Upper lobe of left lung (tissue), 4 donors: ENCODE data around the gene LAMA5.

Experiments
- CTCF ChIP-seq, 6 experiments: fragments of 450-650 bp in 4 of 6; fragments of 200-600 bp in 2 of 6; sonication (generic) in 2 of 6; IDR thresholded peaks; one replicate each; pipeline ENCODE4 v1.5.1; 2016 to 2019; ENCODE audit warnings: antibody characterized with exemption in 6 of 6
- POLR2A ChIP-seq, 4 donors: fragments of 450-650 bp; IDR thresholded peaks; one replicate each; pipeline ENCODE4 v1.5.1; 2016 to 2017; ENCODE audit warnings: antibody characterized with exemption in 4 of 4, mild to moderate bottlenecking in 2 of 4

DNA sequence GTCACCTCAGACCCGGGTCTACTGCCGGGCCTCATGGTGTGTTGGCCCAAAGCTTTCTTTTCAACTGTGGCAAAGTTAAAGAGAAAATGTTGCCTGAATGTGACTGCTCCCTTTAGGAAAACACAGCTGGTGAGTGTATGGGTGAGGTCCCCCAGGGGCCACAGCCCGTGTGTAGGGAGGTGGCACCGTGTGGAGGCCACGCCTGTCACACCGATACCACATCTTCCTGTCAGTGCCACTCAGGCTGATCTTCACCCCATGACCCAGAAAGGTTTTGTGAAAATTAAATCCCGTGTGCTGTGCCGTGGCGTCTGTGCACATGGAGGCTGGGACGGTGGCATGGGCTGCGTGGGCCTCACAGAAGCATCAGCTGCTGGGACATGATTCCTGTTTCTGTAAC is 75.0 kb downstream of the LAMA5 start:
- no peak for TF ChIP-seq CTCF (IDR thresholded peaks at IDR 0.05)
- TF ChIP-seq POLR2A (IDR thresholded peaks at IDR 0.05): no peak
